GM18951 (cell line): Measurements from ENCODE around the gene PTDSS2.

Source experiments
- POLR2A ChIP-seq: IDR thresholded peaks from 4 replicates; pipeline ENCODE4 v1.6.1; 2011; ENCODE audit warnings: mild to moderate bottlenecking; ENCODE audit not compliant: insufficient read length, insufficient read depth; ENCODE audit errors: extremely low read depth
- in situ Hi-C: fragments of 300-500 bp; cut with MboI; formaldehyde crosslinking; loops from one replicate; pipeline ENCODE4 v1.12.0; 2022; ENCODE audit warnings: low sequenced_read_pairs, mixed read lengths, inconsistent platforms; ENCODE audit not compliant: unreplicated experiment

The PTDSS2 gene

GRCh38 chr11:469684-470560, 19.8 kb downstream of the PTDSS2 start:
- in situ Hi-C loops: no loop called here

GRCh38 chr11:471468-472145, 21.5 kb downstream of the PTDSS2 start:
- TF ChIP-seq POLR2A: no peak
- in situ Hi-C loops: no loop called here

More at GRCh38 chr11:469684-470560, 19.8 kb downstream of the PTDSS2 start:
- no peak for TF ChIP-seq POLR2A

GRCh38 chr11:472272-472671, 22.2 kb downstream of the PTDSS2 start:
- in situ Hi-C loops: no loop called here
- TF ChIP-seq POLR2A: no peak

- TF ChIP-seq POLR2A: no peak
- in situ Hi-C loops: no loop called here
These were observed 22.7 kb downstream of the PTDSS2 start for GRCh38 chr11:472816-473215.

DNA sequence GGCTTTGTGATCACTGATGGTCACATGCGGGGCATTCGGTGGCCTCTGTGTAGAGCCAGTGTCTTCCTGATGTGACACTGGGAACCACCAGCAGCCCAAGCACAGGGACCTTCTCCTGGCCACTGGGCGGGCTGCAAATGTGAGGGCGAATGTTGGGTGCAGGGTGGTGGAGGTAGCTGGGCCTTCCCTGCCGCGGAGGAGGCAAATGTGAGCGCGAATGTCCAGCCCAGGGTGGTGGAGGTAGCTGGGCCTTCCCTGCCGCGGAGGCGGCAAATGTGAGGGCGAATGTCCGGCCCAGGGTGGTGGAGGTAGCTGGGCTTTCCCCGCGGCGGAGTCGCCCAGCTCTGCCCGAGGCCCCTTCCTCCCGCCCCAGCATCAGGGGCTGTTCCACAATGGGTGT, 23.3 kb downstream of the PTDSS2 start:
- TF ChIP-seq POLR2A: no peak

GRCh38 chr11:473962-474785, 24.1 kb downstream of the PTDSS2 start:
- TF ChIP-seq POLR2A: no peak
- in situ Hi-C loops: no loop called here

More for the DNA sequence above, 23.3 kb downstream of the PTDSS2 start:
- in situ Hi-C loops: no loop called here

GRCh38 chr11:474914-475506, 24.9 kb downstream of the PTDSS2 start:
- no peak for TF ChIP-seq POLR2A
- in situ Hi-C loops: no loop called here

DNA sequence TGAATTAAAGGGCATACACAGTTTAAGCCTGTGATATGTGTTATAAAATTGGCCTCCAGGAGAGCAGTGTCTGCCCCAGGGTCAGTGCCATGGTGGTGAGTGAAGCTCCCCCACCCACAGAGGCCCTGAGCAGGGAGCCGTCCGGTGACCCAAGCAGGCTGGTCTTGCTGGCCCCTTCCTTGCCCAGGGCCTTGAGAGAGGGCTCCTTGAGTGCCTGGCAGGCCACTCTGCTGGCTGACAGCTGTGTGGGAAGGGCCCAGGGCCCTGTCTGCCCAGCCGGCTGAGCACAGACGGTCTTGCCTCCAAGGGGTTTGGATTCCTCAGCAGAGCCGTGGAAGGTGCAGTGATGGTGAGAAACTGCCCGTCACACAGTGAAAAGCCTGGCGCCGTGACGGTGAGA, 25.9 kb downstream of the PTDSS2 start:
- no peak for TF ChIP-seq POLR2A
- in situ Hi-C loops: no loop called here

DNA sequence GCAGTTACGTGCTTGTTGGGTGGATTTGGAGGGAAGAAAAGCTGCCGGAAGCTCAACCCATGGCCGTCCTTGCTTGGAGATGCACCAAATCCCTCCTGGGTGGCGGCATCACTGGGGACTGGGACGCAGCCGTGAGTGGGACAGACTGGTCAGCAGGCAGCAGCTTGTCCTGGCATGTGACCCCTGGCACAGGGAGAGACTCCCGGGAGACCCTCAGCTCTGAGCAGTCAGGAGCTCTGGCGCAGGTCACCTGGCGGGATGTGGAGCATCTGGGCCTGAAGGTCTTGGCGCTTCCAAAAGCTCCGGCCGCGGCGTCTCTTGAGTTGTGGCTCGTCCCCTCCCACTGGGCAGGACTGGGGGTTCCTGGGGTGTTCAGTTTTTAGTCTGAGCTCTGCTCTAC, 26.3 kb downstream of the PTDSS2 start:
- in situ Hi-C loops: no loop called here
- no peak for TF ChIP-seq POLR2A

DNA sequence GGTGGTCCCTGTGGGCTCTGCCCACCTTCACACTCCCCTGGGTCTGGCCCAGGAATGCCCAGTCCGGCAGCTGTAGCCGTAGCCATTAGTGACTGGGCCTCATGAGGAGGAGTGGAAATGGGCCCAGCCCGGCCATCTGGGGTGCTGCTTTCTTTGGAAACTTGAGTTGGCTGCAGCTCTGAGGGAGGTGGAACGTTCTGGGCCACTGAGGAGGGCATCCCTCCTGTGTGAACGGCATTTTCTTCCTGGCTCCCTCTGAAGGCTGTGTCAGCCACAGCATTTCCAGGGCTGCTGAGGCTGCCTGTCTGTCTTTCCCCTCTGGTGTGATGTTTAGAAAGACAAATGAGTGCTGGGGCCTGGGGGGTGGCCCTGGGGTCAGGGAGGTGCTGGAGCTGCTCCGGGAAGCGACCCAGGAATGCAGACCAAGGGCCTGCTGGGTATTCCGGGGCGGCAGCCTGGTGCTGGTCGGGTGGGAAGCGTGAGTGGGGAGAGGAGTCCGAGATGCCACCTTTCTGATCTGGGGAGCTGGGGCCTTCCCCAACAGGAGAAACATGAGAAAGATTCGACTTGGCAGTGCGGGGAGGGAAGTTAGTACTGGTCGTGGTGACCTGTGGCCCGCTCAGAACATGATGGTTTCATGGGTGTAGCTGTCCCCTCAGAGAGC, 27.1 kb downstream of the PTDSS2 start:
- in situ Hi-C loops: no loop called here
- TF ChIP-seq POLR2A: no peak

DNA sequence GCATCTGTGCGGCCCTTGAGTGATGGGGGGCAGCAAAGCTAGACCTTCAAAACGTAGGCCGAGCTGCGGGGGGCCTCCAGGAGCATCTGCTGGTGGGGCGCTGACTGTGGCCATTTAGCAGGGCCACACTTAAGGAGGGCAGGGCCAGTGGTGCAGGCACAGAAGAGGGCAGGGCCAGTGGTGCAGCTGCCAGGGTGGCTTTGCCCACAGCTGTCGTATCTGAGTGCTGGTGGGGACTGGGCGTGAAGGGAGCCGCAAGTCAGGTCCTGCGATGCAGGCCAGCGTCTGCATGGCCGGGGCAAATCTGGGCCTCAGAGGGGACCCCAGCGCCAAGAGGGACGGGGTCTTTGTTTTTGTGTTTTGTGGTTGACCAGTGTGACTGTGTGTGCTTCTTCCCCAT, 29.2 kb downstream of the PTDSS2 start:
- no peak for TF ChIP-seq POLR2A
- in situ Hi-C loops: no loop called here

- no peak for TF ChIP-seq POLR2A
- in situ Hi-C loops: no loop called here
These were observed 34.5 kb downstream of the PTDSS2 start for GRCh38 chr11:484616-485015.
